ELR (cell line): ENCODE results near the gene CGRRF1.

Experiments
- DNase-seq: peaks from one replicate; pipeline ENCODE4 v3.0.0-alpha.2; 2015; ENCODE audit warnings: low read depth

Gene CGRRF1

DNA sequence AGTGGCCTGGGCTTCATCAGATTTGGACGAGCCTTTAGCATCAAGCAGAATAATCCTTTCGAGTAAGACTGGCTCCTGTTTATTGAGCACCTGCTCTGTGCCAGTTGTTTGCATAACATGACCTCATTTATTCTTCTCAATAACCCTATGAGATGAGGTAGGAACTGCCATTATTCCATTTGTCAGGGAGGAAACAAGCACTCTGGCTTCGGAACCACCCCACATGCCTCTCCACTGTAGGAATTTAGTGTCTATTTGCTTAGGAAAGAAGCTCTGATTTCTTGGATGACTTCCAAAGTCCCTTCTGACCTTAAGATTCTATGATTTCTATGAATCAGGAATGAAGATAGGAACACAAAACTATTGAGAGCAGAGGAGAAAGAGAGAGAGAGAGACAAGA, 68.3 kb downstream of the CGRRF1 start:
- DNase-seq: peak; percentile 33

DNA sequence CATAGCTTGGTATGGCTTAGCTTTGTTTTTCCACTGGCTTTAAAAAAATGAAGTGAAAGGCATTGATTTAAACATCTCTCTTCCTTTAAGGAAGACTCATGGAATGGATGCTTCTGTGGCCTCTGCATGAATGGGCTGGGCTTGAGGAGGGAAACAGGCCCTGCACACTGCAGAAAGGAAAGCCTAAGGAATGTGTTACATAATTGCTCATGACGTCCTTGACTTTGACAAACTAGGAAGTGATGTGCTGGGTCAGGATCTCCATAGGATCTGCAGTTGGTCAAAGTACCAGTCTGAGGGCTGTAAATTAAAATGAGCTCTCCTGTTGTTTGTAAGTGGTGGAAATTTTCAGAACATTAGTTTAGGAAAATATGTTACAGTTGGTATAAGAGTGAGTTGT, 69.9 kb downstream of the CGRRF1 start:
- peak; percentile 70 for DNase-seq

DNA sequence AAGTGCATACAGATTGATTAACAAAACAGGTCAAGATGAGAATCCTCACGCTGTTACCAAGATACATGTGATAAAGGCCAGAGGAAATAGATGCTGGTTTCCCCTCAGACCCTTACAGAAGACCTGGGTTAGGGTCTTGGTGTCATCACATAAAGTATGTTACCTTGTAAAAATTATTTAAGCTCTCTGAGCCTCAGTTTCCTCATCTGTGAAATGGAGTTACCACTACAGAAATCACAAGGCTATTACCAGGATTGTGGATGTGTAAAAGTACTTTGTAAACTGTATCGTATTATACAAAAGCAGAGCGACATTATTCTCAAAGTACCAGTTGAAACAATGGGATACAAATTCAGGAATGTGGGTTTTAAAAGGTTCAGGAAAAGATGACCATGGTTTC, 71.2 kb downstream of the CGRRF1 start:
- no peak for DNase-seq

DNA sequence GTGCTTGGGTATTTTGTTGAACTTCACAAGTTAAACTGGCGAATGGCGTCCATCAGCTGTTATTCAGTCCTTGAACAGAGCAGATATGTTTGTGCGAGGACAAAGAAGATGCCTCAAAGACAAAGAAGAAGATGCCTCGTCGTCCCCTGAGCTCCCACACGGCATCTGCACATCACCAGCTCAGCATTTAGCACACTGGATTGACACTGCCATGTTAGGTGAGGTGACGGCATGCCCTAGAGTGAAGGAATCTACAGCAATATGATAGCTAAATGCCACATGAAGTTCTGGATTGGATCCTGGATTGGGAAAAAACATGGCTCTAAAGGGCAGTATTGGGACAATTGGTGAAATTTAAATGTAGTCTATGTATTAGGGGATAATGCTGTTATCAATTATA, 72.6 kb downstream of the CGRRF1 start:
- DNase-seq: no peak

DNA sequence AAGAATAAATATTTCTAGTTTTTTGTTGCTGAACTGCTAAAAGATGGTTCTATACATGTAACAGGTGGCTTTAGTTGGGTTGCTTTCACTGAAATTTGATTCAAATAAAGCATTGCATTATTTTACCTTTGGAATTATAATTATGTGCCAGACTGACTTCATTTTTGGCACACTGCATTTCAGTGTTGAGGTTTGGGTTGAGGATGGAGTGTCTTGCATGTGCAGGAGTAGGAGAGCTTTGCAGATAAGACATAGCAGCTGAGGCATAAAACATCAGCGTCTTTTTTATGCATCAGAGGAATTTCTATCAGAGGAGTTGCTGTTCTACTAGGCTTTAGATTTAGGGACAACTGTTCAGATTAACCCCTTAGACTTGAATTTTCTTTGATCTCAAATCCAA, 74.4 kb downstream of the CGRRF1 start:
- DNase-seq: no peak

DNA sequence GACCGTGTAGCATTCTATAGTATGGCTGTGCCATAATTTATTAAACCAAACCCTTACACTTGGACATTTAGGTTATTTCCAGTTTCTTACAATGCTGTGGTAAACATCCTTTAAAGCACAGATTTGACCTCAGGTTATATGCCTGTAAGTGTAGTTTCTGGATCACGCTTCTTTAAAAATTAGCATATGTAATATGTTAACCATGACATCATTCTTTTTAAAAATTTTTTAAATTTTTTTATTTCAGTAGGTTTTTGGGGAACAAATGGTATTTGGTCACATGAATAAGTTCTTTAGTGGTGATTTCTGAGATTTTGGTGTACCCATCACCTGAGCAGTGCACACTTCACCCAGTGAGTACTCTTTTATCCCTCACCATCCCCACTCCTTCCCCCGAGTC, 75.5 kb downstream of the CGRRF1 start:
- DNase-seq: no peak
